Loucy (cell line): Measurements from ENCODE around the gene CENPP.

Experiments used
- H2AFZ ChIP-seq: fragments of 200-600 bp; sonication (generic); 2 replicates; pipeline ENCODE4 v1.6.0; 2016; ENCODE audit warnings: antibody characterized with exemption, mild to moderate bottlenecking, low read length, moderate library complexity
- H3F3A ChIP-seq: fragments of 200-600 bp; 2 replicates; pipeline ENCODE4 v1.6.0; 2016; ENCODE audit warnings: antibody characterized with exemption, low read depth, mild to moderate bottlenecking
- H3K27me3 ChIP-seq: fragments of 200-600 bp; sonication (generic); 2 replicates; pipeline ENCODE4 v1.6.1; 2014; ENCODE audit warnings: low read length, mild to moderate bottlenecking; ENCODE audit not compliant: insufficient read depth, poor library complexity, severe bottlenecking
- H3K36me3 ChIP-seq: fragments of 200-600 bp; sonication (generic); 2 replicates; pipeline ENCODE4 v1.6.1; 2016; ENCODE audit warnings: low read length; ENCODE audit not compliant: insufficient read depth
- H3K4me1 ChIP-seq: fragments of 200-600 bp; sonication (generic); 2 replicates; pipeline ENCODE4 v1.5.1; 2014; ENCODE audit warnings: low read length, mild to moderate bottlenecking; ENCODE audit not compliant: insufficient read depth, poor library complexity, severe bottlenecking
- H3K4me2 ChIP-seq: fragments of 200-600 bp; sonication (generic); 2 replicates; pipeline ENCODE4 v1.6.0; 2014; ENCODE audit warnings: antibody characterized with exemption, low read length, low read depth, mild to moderate bottlenecking; ENCODE audit not compliant: poor library complexity, severe bottlenecking
- H3K4me3 ChIP-seq: fragments of 200-600 bp; sonication (generic); 2 replicates; pipeline ENCODE4 v1.5.1; 2014; ENCODE audit warnings: low read length, mild to moderate bottlenecking, mixed read lengths; ENCODE audit not compliant: poor library complexity, severe bottlenecking
- H3K79me2 ChIP-seq: fragments of 200-600 bp; sonication (generic); 2 replicates; pipeline ENCODE4 v1.6.1; 2014; ENCODE audit warnings: low read length; ENCODE audit not compliant: insufficient read depth
- H3K9ac ChIP-seq: fragments of 200-600 bp; sonication (generic); 2 replicates; pipeline ENCODE4 v1.6.0; 2014; ENCODE audit warnings: mild to moderate bottlenecking, low read depth, low read length, moderate library complexity; ENCODE audit not compliant: poor library complexity, severe bottlenecking
- H3K9me2 ChIP-seq: fragments of 200-600 bp; sonication (generic); replicated peaks from 2 replicates; pipeline ENCODE4 v1.6.1; 2016; ENCODE audit warnings: low read depth, low read length, mixed read lengths
- H3K9me3 ChIP-seq: fragments of 200-600 bp; sonication (generic); 2 replicates; pipeline ENCODE4 v1.6.1; 2014; ENCODE audit warnings: mild to moderate bottlenecking, antibody characterized with exemption, low read length, low read depth; ENCODE audit not compliant: insufficient read depth
- H4K20me1 ChIP-seq: fragments of 200-600 bp; sonication (generic); 2 replicates; pipeline ENCODE4 v1.6.0; 2014; ENCODE audit warnings: antibody characterized with exemption, low read length, mild to moderate bottlenecking; ENCODE audit not compliant: insufficient read depth, poor library complexity, severe bottlenecking
- EZH2phosphoT487 ChIP-seq: fragments of 200-600 bp; IDR thresholded peaks from 2 replicates; pipeline ENCODE4 v1.6.1; 2018; ENCODE audit warnings: antibody characterized with exemption, mild to moderate bottlenecking, moderate library complexity, borderline replicate concordance
- TF ChIP-seq, protein P1 (sequence below): fragments of 200-600 bp; sonication (generic); conservative IDR thresholded peaks from 2 replicates; pipeline ENCODE4 v1.5.1; 2014; ENCODE audit warnings: mild to moderate bottlenecking, antibody characterized with exemption, low read length

CENPP gene

GRCh38 chr9:92516521-92516920 lies 190.8 kb downstream of the CENPP start:
- Histone ChIP-seq H3K79me2 (no peaks in the 10 kb centered on the region), H4K20me1 (no peaks in the 10 kb centered on the region), H3K9me3 (no peaks in the 10 kb centered on the region), H3K4me2 (no peak overlapping the region), H2AFZ (no peak overlapping the region), H3K9ac (no peak overlapping the region), H3K36me3 (no peaks in the 10 kb centered on the region), H3K4me1 (no peaks in the 10 kb centered on the region), H3K9me2 (no peaks in the 10 kb centered on the region), H3K27me3 (no peaks in the 10 kb centered on the region), H3F3A (no peaks in the 10 kb centered on the region), H3K4me3 (no peak overlapping the region)
- TF ChIP-seq, protein P1, sequence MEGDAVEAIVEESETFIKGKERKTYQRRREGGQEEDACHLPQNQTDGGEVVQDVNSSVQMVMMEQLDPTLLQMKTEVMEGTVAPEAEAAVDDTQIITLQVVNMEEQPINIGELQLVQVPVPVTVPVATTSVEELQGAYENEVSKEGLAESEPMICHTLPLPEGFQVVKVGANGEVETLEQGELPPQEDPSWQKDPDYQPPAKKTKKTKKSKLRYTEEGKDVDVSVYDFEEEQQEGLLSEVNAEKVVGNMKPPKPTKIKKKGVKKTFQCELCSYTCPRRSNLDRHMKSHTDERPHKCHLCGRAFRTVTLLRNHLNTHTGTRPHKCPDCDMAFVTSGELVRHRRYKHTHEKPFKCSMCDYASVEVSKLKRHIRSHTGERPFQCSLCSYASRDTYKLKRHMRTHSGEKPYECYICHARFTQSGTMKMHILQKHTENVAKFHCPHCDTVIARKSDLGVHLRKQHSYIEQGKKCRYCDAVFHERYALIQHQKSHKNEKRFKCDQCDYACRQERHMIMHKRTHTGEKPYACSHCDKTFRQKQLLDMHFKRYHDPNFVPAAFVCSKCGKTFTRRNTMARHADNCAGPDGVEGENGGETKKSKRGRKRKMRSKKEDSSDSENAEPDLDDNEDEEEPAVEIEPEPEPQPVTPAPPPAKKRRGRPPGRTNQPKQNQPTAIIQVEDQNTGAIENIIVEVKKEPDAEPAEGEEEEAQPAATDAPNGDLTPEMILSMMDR, result no peak
- no peak for TF ChIP-seq EZH2phosphoT487

DNA sequence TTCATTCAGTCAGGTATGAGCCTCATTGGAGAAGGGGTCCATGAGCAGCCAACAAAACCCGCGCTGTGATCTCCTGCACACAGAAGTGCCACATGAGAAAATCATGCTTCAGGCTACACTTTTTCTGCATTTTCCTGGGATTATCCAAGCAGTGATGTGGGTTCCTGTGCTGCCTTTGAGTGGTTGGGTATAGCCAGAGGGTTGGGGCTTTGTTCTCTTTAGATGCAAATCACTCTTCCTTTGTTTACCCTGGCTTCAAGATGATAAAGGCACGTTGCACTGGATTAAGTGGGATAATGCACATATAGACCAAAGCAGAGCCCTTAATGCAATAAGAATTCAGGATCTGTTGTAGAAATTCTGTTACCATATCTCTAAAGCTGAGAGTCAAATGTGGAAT lies 191.3 kb downstream of the CENPP start:
- no peak for TF ChIP-seq EZH2phosphoT487
- TF ChIP-seq, protein P1, result no peak
- no peaks in the 10 kb centered on the region for H3K9me3 ChIP-seq
- H3F3A ChIP-seq, result no peaks in the 10 kb centered on the region
- no peaks in the 10 kb centered on the region for H3K36me3 ChIP-seq
- no peaks in the 10 kb centered on the region for H3K4me1 ChIP-seq
- no peaks in the 10 kb centered on the region for H3K27me3 ChIP-seq
- no peaks in the 10 kb centered on the region for H3K9me2 ChIP-seq
- H3K79me2 ChIP-seq, result no peaks in the 10 kb centered on the region
- H3K9ac ChIP-seq, result no peak overlapping the region
- H4K20me1 ChIP-seq, result no peaks in the 10 kb centered on the region
- H3K4me2 ChIP-seq, result no peak overlapping the region
- no peak overlapping the region for H3K4me3 ChIP-seq
- no peak overlapping the region for H2AFZ ChIP-seq

DNA sequence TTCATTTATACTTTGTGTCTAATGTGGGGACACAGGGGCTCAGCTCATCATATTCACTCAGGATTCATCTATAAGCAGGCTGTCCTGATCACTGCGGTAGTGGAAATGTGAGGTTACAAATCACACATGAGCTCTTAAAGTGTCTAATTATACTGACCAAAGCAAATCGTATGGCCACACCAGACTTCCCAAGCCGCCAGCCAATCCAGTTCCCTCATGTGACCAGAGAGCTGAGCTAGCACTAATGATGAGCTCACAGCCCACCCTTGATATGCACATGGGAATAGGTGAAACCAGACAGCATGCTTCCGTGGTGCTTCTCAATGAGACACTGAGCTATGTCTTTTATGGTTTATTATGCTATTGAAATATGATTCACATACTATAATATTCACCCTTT lies 192.4 kb downstream of the CENPP start:
- no peaks in the 10 kb centered on the region for H3K9me3 ChIP-seq
- TF ChIP-seq, protein P1, result no peak
- no peaks in the 10 kb centered on the region for H4K20me1 ChIP-seq
- no peaks in the 10 kb centered on the region for H3K79me2 ChIP-seq
- H3F3A ChIP-seq, result no peaks in the 10 kb centered on the region
- no peaks in the 10 kb centered on the region for H3K27me3 ChIP-seq
- H3K9me2 ChIP-seq, result no peaks in the 10 kb centered on the region
- no peaks in the 10 kb centered on the region for H3K36me3 ChIP-seq
- no peak overlapping the region for H3K9ac ChIP-seq
- no peak overlapping the region for H3K4me2 ChIP-seq
- no peaks in the 10 kb centered on the region for H3K4me1 ChIP-seq
- H2AFZ ChIP-seq, result no peak overlapping the region
- H3K4me3 ChIP-seq, result no peak overlapping the region
